Kidney (tissue), 14 donors: ENCODE measurements around the gene SLC7A14. TPM values are rescaled to one million over a fixed set of nuclear protein-coding genes. Genes with fewer than 3 reads are reported as not detected.

Experiments
- DNase-seq, 5 donors: peaks; one replicate each; pipeline ENCODE4 v3.0.0-alpha.2; 2013 to 2020
- FAIRE-seq: peaks from 2 replicates; lab custom pipeline; 2012; peaks lifted over from hg19 to GRCh38; lab: Jason Lieb, UNC
- H3K27ac ChIP-seq, 2 donors: one replicate each; pipeline ENCODE4 v1.7.0; 2013; ENCODE audit warnings: low read depth in 2 of 2, low read length in 2 of 2, inconsistent platforms in 1 of 2
- H3K27me3 ChIP-seq: one replicate; pipeline ENCODE4 v1.7.1; 2013; ENCODE audit warnings: low read length, inconsistent platforms; ENCODE audit not compliant: control insufficient read depth, insufficient read depth
- H3K36me3 ChIP-seq, 3 donors: one replicate each; pipeline versions ENCODE4 v1.7.0 to v1.7.1; 2013; ENCODE audit warnings: low read length in 3 of 3, control low read depth in 1 of 3, inconsistent platforms in 1 of 3; ENCODE audit not compliant: insufficient read depth in 3 of 3, control insufficient read depth in 2 of 3
- H3K4me1 ChIP-seq, 3 donors: one replicate each; pipeline versions ENCODE4 v1.7.0 to v1.7.1; 2013; ENCODE audit warnings: low read length in 3 of 3, inconsistent platforms in 1 of 3, low read depth in 1 of 3; ENCODE audit not compliant: control insufficient read depth in 2 of 3, insufficient read depth in 2 of 3
- H3K4me3 ChIP-seq, 3 donors: one replicate each; pipeline versions ENCODE4 v1.7.0 to v1.8.1; 2013; ENCODE audit warnings: low read length in 3 of 3, control low read depth in 1 of 3, inconsistent platforms in 1 of 3
- H3K9ac ChIP-seq, 3 donors: one replicate each; pipeline versions ENCODE4 v1.7.0 to v1.7.1; 2013; ENCODE audit warnings: low read length in 3 of 3, control low read depth in 1 of 3, inconsistent platforms in 1 of 3
- H3K9me3 ChIP-seq, 3 donors: one replicate each; pipeline versions ENCODE4 v1.7.0 to v1.7.1; 2013; ENCODE audit warnings: low read length in 3 of 3, control low read depth in 1 of 3, inconsistent platforms in 1 of 3; ENCODE audit not compliant: control insufficient read depth in 2 of 3, insufficient read depth in 1 of 3
- CTCF ChIP-seq: IDR thresholded peaks from 3 replicates; pipeline ENCODE4 v1.5.1; 2012; ENCODE audit warnings: mild to moderate bottlenecking, moderate library complexity, borderline replicate concordance; ENCODE audit not compliant: insufficient read depth; ENCODE audit errors: extremely low read depth
- intact Hi-C: fragments of 100-400 bp; cut with DNase I; formaldehyde crosslinking; loops from one replicate; pipeline ENCODE4 v1.11.1; 2022
- polyA plus RNA-seq: library from polyadenylated mRNA; stranded (reverse); fragments of 350-450 nt; fragmentation: Illumina TruSeq; extraction: RNeasy Lipid Tissue Mini Kit (QIAGEN cat#74804); gene quantifications from one replicate; pipeline ENCODE4 v1.2.3, GENCODE V29; 2014; ENCODE audit warnings: low read depth, low replicate concordance; ENCODE audit not compliant: insufficient read depth
- total RNA-seq: library from RNA; stranded (reverse); fragmentation: NEBNext Ultra II Directional; extraction: Animal tissue kit (Norgen Biotek cat#: 25700); gene quantifications from one replicate; pipeline ENCODE4 v1.2.1, GENCODE V29; 2021
- donor health status: control.
- donor health status: control.
- donor health status: control.
- donor health status: control.
- donor health status: control.
- donor health status: DM: yes; HTN: yes; CAD: no.
- donor health status: Normal renal cell carcinoma (clear cell type).

SLC7A14 gene
- total and polyA plus RNA-seq, 2 donors from 2014 or later, result 0.04 TPM; not detected in 1

- H3K27ac ChIP-seq, result no peak overlapping the region
- FAIRE-seq, result no peak
- peaks cover 0 to 2% (median 0%) of the 10 kb centered on the region in 3 donors for H3K4me1 ChIP-seq
These were observed 92.1 kb downstream of the SLC7A14 start for GRCh38 chr3:170493712-170494182.

GRCh38 chr3:170491901-170492300 lies 94.0 kb downstream of the SLC7A14 start:
- H3K9me3 ChIP-seq, result no peaks in the 10 kb centered on the region
- no peak overlapping the region for H3K4me3 ChIP-seq
- FAIRE-seq, result no peak
- H3K27ac ChIP-seq, result no peak overlapping the region
- no peak overlapping the region for H3K9ac ChIP-seq
- no peaks in the 10 kb centered on the region for H3K27me3 ChIP-seq
- TF ChIP-seq CTCF, result no peak
- no peaks in the 10 kb centered on the region for H3K36me3 ChIP-seq
- intact Hi-C loops, result no loop called here
- H3K4me1 ChIP-seq, result peaks cover 0 to 2% (median 0%) of the 10 kb centered on the region in 3 donors
- DNase-seq, result no peak

More at GRCh38 chr3:170493712-170494182, 92.1 kb downstream of the SLC7A14 start:
- Histone ChIP-seq H3K36me3 (no peaks in the 10 kb centered on the region), H3K27me3 (no peaks in the 10 kb centered on the region), H3K9me3 (no peaks in the 10 kb centered on the region), H3K9ac (no peak overlapping the region), H3K4me3 (no peak overlapping the region)
- no peak for TF ChIP-seq CTCF
- intact Hi-C loops, result no loop called here
- peak in 1 of 5 donors; percentile 26 for DNase-seq

GRCh38 chr3:170490828-170491560 lies 94.9 kb downstream of the SLC7A14 start:
- no peak overlapping the region for H3K27ac ChIP-seq

More at GRCh38 chr3:170490828-170491560, 94.9 kb downstream of the SLC7A14 start:
- intact Hi-C loops, result no loop called here
- FAIRE-seq (no peak), DNase-seq (no peak)
- H3K9me3 ChIP-seq, result no peaks in the 10 kb centered on the region
- no peak overlapping the region for H3K9ac ChIP-seq
- no peak for TF ChIP-seq CTCF
- H3K4me1 ChIP-seq, result peaks cover 0 to 2% (median 0%) of the 10 kb centered on the region in 3 donors
- H3K4me3 ChIP-seq, result no peak overlapping the region
- H3K36me3 ChIP-seq, result no peaks in the 10 kb centered on the region
- H3K27me3 ChIP-seq, result no peaks in the 10 kb centered on the region
